Tibial artery (tissue), 4 donors: Measurements from ENCODE around the gene TMEM225B.

Experiments used
- DNase-seq, 2 donors: peaks; one replicate each; pipeline ENCODE4 v3.0.0-alpha.2; 2019
- H3K27ac ChIP-seq, 2 donors: fragments of 200-600 bp; sonication (generic) in 1 of 2; 1 replicate in 1 of 2; 2 replicates in 1 of 2; pipeline ENCODE4 v1.5.1; 2018 to 2019; ENCODE audit warnings: mild to moderate bottlenecking in 1 of 2
- H3K27me3 ChIP-seq, 2 donors: fragments of 200-600 bp; sonication (generic) in 1 of 2; one replicate each; pipeline versions ENCODE4 v1.5.1 to v1.6.0; 2016 to 2019
- H3K36me3 ChIP-seq, 3 donors: fragments of 200-600 bp; sonication (generic) in 2 of 3; one replicate each; pipeline ENCODE4 v1.5.1; 2016 to 2019; ENCODE audit warnings: mild to moderate bottlenecking in 2 of 3
- H3K4me1 ChIP-seq, 4 donors: fragments of 200-600 bp; sonication (generic) in 2 of 4; 1 replicate in 3 of 4; 2 replicates in 1 of 4; pipeline ENCODE4 v1.5.1; 2016 to 2019
- H3K4me3 ChIP-seq, 2 donors: fragments of 200-600 bp; sonication (generic) in 1 of 2; 1 replicate in 1 of 2; 2 replicates in 1 of 2; pipeline ENCODE4 v1.5.1; 2018 to 2019; ENCODE audit warnings: mild to moderate bottlenecking in 2 of 2
- H3K9me3 ChIP-seq, 3 donors: fragments of 200-600 bp; sonication (generic) in 1 of 3; one replicate each; pipeline ENCODE4 v1.5.1; 2016 to 2019
- CTCF ChIP-seq, 2 experiments: fragments of 200-600 bp in 1 of 2; fragments of 450-650 bp in 1 of 2; IDR thresholded peaks; one replicate each; pipeline ENCODE4 v1.5.1; 2017 to 2019; ENCODE audit warnings: antibody characterized with exemption in 2 of 2, mild to moderate bottlenecking in 1 of 2, moderate library complexity in 1 of 2
- intact Hi-C: fragments of 100-400 bp; cut with DNase I; formaldehyde crosslinking; loops from one replicate; pipeline ENCODE4 v1.15.0; 2023; ENCODE audit warnings: low total_unique reads

Gene TMEM225B

GRCh38 chr7:99616359-99617191, 18.5 kb downstream of the TMEM225B start, which contains the start of gene ZSCAN25:
TSS of gene ZSCAN25 (plus strand) at chr7:99616946. CDS start at chr7:99619607, 2,661 bp downstream.
- Histone ChIP-seq H3K4me3 (peak within 1 kb of the TSS; percentile 71 to 93), H3K9me3 (no peaks in the 10 kb centered on the region), H3K27ac (peak within 1 kb of the TSS; percentile 77 to 85), H3K4me1 (peaks cover 0 to 16% (median 13%) of the 10 kb centered on the region in 4 donors), H3K27me3 (no peaks in the 10 kb centered on the region), H3K36me3 (peaks cover 30 to 32% (median 31%) of the 10 kb centered on the region in 3 donors)
- TF ChIP-seq CTCF (IDR thresholded peaks at IDR 0.05), result no peak
- intact Hi-C loops, result no loop called here
- peak; percentile 82 to 90 for DNase-seq

- H3K4me1 ChIP-seq, result peaks cover 0 to 16% (median 13%) of the 10 kb centered on the region in 4 donors
- H3K27me3 ChIP-seq, result no peaks in the 10 kb centered on the region
- H3K36me3 ChIP-seq, result peaks cover 36 to 39% (median 38%) of the 10 kb centered on the region in 3 donors
- no peak for TF ChIP-seq CTCF (IDR thresholded peaks at IDR 0.05)
- peak overlapping the region; percentile 77 to 85 for H3K27ac ChIP-seq
- no peaks in the 10 kb centered on the region for H3K9me3 ChIP-seq
- intact Hi-C loops, result no loop called here
- H3K4me3 ChIP-seq, result peak overlapping the region; percentile 71 to 93
- DNase-seq, result no peak
These were observed 19.2 kb downstream of the TMEM225B start for GRCh38 chr7:99617192-99617781.

GRCh38 chr7:99618726-99619125, 20.7 kb downstream of the TMEM225B start:
- Histone ChIP-seq H3K4me1 (peaks cover 0 to 16% (median 13%) of the 10 kb centered on the region in 4 donors), H3K27me3 (no peaks in the 10 kb centered on the region), H3K4me3 (no peak overlapping the region), H3K9me3 (no peaks in the 10 kb centered on the region), H3K27ac (no peak overlapping the region), H3K36me3 (peaks cover 51 to 54% (median 52%) of the 10 kb centered on the region in 3 donors)
- no peak for TF ChIP-seq CTCF (IDR thresholded peaks at IDR 0.05)
- intact Hi-C loops, result no loop called here
- DNase-seq, result peak in 1 of 2 donors; percentile 20

GRCh38 chr7:99619571-99620130, 21.6 kb downstream of the TMEM225B start:
- Histone ChIP-seq H3K4me3 (no peak overlapping the region), H3K4me1 (peaks cover 0 to 16% (median 15%) of the 10 kb centered on the region in 4 donors), H3K27me3 (no peaks in the 10 kb centered on the region), H3K36me3 (peaks cover 59 to 63% (median 62%) of the 10 kb centered on the region in 3 donors), H3K27ac (no peak overlapping the region), H3K9me3 (no peaks in the 10 kb centered on the region)
- DNase-seq, result peak in 1 of 2 donors; percentile 48
- TF ChIP-seq CTCF (IDR thresholded peaks at IDR 0.05), result no peak
- intact Hi-C loops, result no loop called here

- Histone ChIP-seq H3K4me1 (peaks cover 0 to 16% (median 11%) of the 10 kb centered on the region in 4 donors), H3K27ac (no peak overlapping the region), H3K27me3 (no peaks in the 10 kb centered on the region), H3K36me3 (peaks cover 72 to 79% (median 78%) of the 10 kb centered on the region in 3 donors), H3K9me3 (no peaks in the 10 kb centered on the region), H3K4me3 (no peak overlapping the region)
- TF ChIP-seq CTCF (IDR thresholded peaks at IDR 0.05), result no peak
- intact Hi-C loops, result no loop called here
- DNase-seq, result peak in 1 of 2 donors; percentile 39
These were observed 23.2 kb downstream of the TMEM225B start for GRCh38 chr7:99621271-99621670.
